22Rv1 (cell line): ENCODE measurements around the gene KLHL8.

Experiments used
- CTCF ChIP-seq: fragments of 450-650 bp; IDR thresholded peaks from 2 replicates; pipeline ENCODE4 v1.5.1; 2017; ENCODE audit warnings: mild to moderate bottlenecking
- ZFX ChIP-seq: fragments of 450-650 bp; IDR thresholded peaks from 2 replicates; pipeline ENCODE4 v1.6.1; 2017; ENCODE audit warnings: antibody characterized with exemption, borderline replicate concordance

- TF ChIP-seq CTCF (no peak), ZFX (no peak)
Observed at GRCh38 chr4:87204559-87204958, 15.9 kb downstream of the KLHL8 start.
